ENCODE measurements around the gene TIMM8B. TPM values are rescaled to one million over a fixed set of nuclear protein-coding genes. Genes with fewer than 3 reads are reported as not detected.
A peak's percentile ranks its signal among the peaks of the same experiment; 100 is the strongest.

Gene TIMM8B
- total and polyA plus RNA-seq, 10 of the 15 experiments (the other 5 are each of a cell fraction or from before 2014, with no cell fraction given): 64.9 to 271 (median 139) TPM

DNA sequence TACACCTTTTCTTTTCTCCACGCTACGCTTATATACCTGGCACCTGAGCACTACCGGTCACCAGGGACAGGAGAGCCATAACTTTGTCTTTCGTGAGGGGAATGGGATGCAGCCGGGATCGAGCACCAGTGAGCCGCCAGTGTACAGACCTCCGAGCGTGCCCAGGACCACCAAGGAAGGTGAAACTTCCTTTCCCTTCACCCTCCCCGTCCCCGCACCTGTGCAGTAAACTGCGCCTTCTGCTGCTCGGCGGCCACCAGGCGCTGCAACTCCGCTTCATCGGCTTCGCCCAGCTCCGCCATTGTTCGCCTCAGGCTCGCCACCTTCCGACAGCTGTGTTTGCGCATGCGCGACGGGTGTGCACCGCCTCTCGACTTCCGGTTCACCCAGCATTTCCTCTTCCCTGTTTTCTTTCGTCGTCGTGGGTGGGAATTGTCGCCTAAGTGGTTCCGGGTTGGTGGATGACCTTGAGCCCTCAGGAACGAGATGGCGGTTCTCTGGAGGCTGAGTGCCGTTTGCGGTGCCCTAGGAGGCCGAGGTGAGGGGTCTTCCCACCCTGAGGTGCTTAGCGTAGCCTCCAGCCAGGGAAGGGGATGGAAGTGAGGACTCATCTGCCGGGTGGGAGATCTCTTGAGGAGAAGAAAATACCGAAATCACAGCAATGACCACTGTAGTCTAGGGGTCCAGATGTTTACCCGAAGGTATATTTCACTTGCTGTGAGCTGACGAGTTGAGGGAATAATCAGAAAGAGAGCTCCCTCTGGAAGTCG, at the start of gene TIMM8B, which contains the start of gene SDHD (continued):
- TF ChIP-seq RELA (IDR thresholded peaks at IDR 0.05; ENCODE audit: borderline replicate concordance, partially characterized antibody) (peak; percentile 61), ZNF384 (IDR thresholded peaks at IDR 0.05; ENCODE audit: borderline replicate concordance, low read depth, low read length) (no peak), NRF1 (conservative IDR thresholded peaks at IDR 0.05; ENCODE audit: low read depth, low read length) (peak; percentile 69), GATAD2B (conservative IDR thresholded peaks at IDR 0.05; ENCODE audit: low read depth) (0 out of 2 replicates have a peak, but pooled peaks have one; percentile 56), SREBF1 (IDR thresholded peaks at IDR 0.05; ENCODE audit: low read length) (peak; percentile 46; the same call in 1 of the 2 replicates), YY1 (IDR thresholded peaks at IDR 0.05; ENCODE audit: low read depth, low read length) (peak; percentile 98), TBL1XR1 (IDR thresholded peaks at IDR 0.05; ENCODE audit: low read depth, low read length) (peak; percentile 61; the same call in 1 of the 2 replicates), POLR2A (IDR thresholded peaks at IDR 0.05; ENCODE audit: low read depth, low read length) (peak; percentile 97), ESRRA (IDR thresholded peaks at IDR 0.05; ENCODE audit: low read length) (peak; percentile 97), ZNF207 (IDR thresholded peaks at IDR 0.05; ENCODE audit: borderline replicate concordance) (peak; percentile 52; the same call in 1 of the 2 replicates), SMARCA5 (IDR thresholded peaks at IDR 0.05) (no peak), CBFB (IDR thresholded peaks at IDR 0.05; ENCODE audit: low read depth) (peak; percentile 73; the same call in 1 of the 2 replicates), CBX5 (IDR thresholded peaks at IDR 0.05; ENCODE audit: low read depth) (no peak), MEF2A (IDR thresholded peaks at IDR 0.05; ENCODE audit: insufficient read depth, low read depth, low read length) (0 out of 2 replicates have a peak, but pooled peaks have one; percentile 23), NFYB (IDR thresholded peaks at IDR 0.05; ENCODE audit: insufficient read depth, low read depth, low read length) (no peak), SMAD5 (IDR thresholded peaks at IDR 0.05; ENCODE audit: low read depth) (peak; percentile 77)
- TF ChIP-seq, protein P1, sequence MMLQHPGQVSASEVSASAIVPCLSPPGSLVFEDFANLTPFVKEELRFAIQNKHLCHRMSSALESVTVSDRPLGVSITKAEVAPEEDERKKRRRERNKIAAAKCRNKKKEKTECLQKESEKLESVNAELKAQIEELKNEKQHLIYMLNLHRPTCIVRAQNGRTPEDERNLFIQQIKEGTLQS (IDR thresholded peaks at IDR 0.05; ENCODE audit: borderline replicate concordance, extremely low read depth, low read depth, low read length): no peak
- TF ChIP-seq, protein P2, sequence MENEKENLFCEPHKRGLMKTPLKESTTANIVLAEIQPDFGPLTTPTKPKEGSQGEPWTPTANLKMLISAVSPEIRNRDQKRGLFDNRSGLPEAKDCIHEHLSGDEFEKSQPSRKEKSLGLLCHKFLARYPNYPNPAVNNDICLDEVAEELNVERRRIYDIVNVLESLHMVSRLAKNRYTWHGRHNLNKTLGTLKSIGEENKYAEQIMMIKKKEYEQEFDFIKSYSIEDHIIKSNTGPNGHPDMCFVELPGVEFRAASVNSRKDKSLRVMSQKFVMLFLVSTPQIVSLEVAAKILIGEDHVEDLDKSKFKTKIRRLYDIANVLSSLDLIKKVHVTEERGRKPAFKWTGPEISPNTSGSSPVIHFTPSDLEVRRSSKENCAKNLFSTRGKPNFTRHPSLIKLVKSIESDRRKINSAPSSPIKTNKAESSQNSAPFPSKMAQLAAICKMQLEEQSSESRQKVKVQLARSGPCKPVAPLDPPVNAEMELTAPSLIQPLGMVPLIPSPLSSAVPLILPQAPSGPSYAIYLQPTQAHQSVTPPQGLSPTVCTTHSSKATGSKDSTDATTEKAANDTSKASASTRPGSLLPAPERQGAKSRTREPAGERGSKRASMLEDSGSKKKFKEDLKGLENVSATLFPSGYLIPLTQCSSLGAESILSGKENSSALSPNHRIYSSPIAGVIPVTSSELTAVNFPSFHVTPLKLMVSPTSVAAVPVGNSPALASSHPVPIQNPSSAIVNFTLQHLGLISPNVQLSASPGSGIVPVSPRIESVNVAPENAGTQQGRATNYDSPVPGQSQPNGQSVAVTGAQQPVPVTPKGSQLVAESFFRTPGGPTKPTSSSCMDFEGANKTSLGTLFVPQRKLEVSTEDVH (IDR thresholded peaks at IDR 0.05; ENCODE audit: low read depth, partially characterized antibody): peak; percentile 85
- TF ChIP-seq, protein P3, sequence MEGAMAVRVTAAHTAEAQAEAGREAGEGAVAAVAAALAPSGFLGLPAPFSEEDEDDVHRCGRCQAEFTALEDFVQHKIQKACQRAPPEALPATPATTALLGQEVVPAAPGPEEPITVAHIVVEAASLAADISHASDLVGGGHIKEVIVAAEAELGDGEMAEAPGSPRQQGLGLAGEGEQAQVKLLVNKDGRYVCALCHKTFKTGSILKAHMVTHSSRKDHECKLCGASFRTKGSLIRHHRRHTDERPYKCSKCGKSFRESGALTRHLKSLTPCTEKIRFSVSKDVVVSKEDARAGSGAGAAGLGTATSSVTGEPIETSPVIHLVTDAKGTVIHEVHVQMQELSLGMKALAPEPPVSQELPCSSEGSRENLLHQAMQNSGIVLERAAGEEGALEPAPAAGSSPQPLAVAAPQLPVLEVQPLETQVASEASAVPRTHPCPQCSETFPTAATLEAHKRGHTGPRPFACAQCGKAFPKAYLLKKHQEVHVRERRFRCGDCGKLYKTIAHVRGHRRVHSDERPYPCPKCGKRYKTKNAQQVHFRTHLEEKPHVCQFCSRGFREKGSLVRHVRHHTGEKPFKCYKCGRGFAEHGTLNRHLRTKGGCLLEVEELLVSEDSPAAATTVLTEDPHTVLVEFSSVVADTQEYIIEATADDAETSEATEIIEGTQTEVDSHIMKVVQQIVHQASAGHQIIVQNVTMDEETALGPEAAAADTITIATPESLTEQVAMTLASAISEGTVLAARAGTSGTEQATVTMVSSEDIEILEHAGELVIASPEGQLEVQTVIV (IDR thresholded peaks at IDR 0.05; ENCODE audit: borderline replicate concordance, partially characterized antibody): peak; percentile 81
- TF ChIP-seq, protein P4, sequence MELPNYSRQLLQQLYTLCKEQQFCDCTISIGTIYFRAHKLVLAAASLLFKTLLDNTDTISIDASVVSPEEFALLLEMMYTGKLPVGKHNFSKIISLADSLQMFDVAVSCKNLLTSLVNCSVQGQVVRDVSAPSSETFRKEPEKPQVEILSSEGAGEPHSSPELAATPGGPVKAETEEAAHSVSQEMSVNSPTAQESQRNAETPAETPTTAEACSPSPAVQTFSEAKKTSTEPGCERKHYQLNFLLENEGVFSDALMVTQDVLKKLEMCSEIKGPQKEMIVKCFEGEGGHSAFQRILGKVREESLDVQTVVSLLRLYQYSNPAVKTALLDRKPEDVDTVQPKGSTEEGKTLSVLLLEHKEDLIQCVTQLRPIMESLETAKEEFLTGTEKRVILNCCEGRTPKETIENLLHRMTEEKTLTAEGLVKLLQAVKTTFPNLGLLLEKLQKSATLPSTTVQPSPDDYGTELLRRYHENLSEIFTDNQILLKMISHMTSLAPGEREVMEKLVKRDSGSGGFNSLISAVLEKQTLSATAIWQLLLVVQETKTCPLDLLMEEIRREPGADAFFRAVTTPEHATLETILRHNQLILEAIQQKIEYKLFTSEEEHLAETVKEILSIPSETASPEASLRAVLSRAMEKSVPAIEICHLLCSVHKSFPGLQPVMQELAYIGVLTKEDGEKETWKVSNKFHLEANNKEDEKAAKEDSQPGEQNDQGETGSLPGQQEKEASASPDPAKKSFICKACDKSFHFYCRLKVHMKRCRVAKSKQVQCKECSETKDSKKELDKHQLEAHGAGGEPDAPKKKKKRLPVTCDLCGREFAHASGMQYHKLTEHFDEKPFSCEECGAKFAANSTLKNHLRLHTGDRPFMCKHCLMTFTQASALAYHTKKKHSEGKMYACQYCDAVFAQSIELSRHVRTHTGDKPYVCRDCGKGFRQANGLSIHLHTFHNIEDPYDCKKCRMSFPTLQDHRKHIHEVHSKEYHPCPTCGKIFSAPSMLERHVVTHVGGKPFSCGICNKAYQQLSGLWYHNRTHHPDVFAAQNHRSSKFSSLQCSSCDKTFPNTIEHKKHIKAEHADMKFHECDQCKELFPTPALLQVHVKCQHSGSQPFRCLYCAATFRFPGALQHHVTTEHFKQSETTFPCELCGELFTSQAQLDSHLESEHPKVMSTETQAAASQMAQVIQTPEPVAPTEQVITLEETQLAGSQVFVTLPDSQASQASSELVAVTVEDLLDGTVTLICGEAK (IDR thresholded peaks at IDR 0.05; ENCODE audit: borderline replicate concordance): peak; percentile 97
